Nucleus accumbens (tissue), 56 donors: ENCODE measurements around the gene URB1.
A peak's percentile ranks its signal among the peaks of the same experiment; 100 is the strongest.
"Not testable (repeated sequence)": the region's sequence is repeated elsewhere in the genome, so short reads cannot be mapped to it uniquely, and the experiment has no call there.

Experiments used
- DNase-seq, 56 donors: peaks; one replicate each; lab custom pipeline; 2025; lab: John Stamatoyannopoulos, UW

Gene URB1

DNA sequence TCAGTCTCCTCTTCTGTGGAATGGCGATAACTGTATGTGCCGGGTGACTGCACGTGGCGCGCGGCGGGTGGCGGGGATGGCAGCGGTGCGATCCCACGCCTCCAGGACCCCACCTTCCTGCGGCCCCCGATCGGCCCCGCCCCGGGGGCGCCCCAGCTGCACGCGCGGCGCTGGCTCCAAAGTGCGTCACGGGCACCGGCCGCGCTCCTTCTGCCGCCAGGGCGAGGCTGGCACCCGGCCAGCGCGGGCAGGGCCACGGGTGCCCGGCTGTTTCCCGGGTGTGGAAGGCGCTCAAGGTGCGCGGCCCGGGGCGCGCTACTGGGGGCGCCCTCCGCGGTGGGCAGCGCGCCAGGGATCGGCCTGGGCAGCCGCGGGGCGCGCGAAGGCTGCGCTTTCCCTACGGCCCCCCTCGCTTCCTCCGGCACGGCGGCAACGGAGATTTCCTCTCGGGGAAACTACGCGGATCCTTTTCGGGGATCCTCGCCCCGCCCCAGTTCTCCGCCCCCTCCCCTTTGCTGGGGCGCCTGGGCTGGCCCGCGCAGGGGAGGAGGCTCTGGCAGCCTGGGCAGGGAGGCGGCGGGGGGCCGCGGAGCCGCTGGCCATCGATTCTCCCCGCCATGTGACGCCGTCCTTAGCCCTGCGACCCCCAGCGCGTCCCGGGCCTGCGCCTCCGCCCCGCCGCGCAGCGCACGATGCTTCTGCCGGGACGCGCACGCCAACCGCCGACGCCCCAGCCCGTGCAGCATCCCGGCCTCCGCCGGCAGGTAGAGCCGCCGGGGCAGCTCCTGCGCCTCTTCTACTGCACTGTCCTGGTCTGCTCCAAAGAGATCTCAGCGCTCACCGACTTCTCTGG is 19.6 kb upstream of the URB1 start, which contains the start of gene EVA1C:
Gene EVA1C, plus strand, starts transcription at position 545 of the 853 bp plus-strand sequence. Its CDS starts 148 bp downstream, at position 693.
- DNase-seq = peak in 41 of 56 donors; percentile 34 to 82 (median 63)

DNA sequence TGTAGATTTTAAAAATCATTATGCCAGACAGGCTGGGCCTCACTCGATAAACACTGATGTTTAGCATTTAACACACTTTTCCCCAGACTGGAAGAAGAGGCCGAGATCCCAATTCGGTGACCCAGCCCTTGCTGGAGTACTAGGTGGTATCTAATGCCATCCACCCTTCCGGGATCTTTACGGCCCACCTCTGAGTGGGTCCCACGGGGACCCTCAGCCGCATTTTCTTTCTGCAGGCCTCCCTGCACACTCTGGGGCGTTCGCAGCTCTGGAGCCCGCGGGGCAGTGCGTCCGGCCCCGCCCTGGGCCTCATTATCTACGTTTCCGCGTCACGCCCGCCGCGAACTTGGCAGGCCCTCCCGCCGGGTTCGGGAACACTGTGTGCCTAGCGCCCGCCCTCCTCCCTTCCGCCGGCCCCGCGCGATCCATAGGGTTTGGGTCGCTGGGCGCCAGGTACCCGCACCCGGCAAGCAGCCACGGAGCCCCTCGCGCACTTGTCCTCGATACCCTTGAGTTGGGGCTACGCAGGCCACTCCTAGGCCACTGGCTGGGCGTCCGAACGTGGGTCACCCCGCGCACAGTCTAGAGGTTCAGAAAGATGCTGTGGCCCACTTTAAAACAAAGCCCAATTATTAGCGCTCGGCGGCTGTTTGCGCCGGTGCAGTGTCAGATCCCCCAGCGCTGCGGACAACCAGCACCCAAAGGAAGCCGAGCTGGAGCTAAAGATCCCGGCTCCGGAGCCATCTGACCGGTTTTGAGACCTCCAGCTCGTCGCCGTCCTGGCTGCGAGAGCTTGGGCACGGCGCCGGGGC is 18.7 kb upstream of the URB1 start:
- DNase-seq = peak in 54 of 56 donors; percentile 23 to 90 (median 70)

DNA sequence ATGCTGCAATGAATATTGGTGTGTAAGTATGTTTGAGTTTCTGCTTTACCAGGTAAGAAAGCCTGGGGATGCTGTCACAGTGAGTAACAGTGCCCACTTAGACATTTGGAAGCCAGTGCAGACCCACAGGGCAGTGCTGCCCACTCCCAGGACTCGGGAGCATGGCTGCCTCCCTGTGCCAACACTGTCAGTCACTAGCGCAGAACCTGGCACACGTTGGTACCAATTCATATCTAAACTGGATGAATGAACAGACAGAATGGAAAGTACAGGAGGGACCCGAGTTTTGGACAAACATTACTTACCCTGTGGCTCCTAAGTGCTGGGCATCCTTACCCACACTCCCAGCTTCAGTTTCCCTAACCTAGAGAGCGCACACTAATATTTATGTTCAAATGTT is 18.1 kb upstream of the URB1 start:
- DNase-seq = peak in 24 of 56 donors; percentile 6 to 51 (median 18)

DNA sequence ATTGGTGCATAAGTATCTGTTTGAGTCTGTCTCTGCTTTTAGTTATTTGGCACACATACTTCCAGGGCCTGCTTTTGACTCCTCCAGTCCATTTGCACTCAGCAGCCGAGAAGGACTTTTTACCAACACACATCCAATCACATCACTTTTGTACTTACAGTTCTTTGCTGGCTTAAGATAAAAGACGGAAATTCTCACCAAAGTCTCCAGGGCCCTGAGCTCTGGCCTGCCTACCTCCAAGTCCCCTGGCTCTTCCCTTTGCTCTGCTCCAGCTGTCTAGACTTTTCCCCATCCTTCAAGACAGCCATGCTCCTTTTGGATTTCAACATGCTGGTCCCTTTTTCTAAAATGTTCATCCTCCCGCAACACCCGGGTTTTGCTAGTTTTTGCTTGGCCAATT is 17.5 kb upstream of the URB1 start:
- no peak for DNase-seq

DNA sequence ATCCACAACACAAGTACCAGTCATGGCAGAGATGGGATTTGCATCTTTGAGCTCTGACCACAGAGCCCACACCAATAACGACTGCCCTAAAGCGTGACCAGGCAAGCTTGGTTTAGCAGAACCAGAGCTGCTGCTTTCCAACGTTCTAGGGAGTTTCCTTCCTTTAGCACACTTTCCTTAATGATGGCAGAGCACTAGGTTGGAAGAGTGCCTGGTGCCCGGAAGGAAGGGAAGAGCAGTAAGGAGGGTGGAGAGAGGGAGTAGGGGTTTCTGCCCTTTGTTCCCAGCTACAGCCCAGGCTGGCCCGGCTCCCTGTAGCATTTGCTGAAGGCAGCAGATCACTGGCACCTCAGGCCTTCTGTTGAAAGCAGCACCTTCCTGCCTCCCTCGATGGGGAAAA is 13.6 kb upstream of the URB1 start:
- no peak for DNase-seq

DNA sequence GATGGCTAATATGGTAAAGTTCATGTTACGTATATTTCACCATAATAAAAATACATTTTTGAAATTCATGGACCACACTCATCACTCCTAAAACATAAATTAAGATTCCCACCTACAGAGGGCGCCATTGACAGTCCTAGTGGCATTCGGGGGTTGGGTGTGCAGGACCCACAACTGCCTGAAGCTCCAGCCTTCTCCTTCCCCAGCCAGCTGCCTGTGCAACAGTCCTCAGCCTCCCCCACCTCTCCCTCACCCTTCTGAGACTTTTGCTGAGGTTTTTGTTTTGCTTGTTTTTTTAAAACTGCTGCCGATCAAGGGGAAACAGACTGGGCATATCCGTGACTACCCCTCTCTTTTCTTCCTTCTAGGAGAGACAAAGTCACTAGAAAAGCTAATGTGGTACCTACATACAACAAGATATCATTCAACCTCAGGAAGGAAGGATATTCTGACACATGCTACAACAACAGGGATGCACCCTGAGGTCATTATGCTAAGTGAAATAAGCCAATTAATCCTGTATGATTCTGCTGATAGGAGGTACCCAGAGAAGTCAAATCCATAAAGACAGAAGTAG is 10.5 kb upstream of the URB1 start:
- peak in 36 of 56 donors; percentile 8 to 72 (median 32) for DNase-seq

DNA sequence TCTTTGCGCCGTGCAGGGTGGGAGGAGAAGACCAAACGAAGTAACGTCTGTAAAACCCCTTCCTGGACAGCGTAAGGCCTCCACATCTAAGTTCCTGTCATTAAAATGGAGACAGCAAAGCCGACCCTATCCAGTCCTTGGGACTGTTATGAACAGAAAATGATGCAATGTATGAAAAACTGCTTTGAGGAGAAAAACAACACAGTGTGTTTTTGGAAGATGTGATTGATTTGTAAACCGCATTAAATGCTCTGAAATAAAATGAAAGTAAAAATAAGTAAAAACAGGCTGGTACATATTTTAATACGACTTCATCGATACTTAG is 827 bp upstream of the URB1 start:
- DNase-seq = no peak

DNA sequence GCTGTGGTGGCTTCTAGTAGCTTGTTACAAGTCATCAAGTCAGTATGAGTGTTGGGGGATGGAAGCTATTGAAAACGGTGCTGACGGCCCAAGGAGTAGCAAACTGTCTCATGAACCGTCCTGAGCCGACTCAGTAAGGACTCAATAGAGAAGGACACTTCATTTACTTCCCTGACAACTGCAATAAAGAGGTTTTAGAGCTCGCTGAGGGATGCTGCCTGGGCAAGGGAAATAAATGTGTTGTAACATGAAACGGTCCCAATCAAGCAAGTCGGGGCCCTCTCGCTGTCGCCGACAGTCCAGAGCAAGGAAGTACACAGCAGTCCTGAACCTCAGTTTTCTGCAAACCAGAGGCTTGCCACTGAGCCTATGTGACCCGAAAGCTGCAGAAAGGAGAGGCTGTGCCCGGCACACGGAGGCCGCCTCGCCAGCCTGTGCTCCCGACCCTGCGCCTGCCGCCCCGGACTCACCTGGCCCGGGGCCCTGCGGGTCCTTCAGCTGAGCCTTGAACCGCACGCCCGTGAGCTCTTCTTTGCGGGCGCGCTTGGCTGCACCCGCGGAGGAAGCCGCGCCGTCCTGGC is 423 bp downstream of the URB1 start:
- peak in 1 of 56 donors; percentile 33 for DNase-seq

DNA sequence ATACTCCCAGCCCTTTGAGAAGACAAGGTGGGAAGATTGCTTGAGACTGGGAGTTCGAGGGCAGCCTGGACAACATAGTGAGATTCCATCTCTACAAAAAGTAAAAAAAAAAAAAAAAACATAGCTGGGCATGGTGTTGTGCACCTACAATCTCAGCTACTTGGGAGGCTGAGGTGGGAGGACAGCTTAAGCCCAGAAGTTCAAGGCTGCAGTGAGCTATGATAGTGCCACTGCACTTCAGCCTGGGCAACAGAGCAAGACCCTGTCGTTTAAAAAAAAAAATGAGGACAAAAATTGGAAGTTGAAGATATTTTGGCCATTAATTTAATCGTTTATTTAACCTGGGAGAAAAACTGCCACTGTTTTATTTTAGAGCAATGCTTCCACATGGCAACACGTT is 1.1 kb downstream of the URB1 start:
- DNase-seq = no peak

DNA sequence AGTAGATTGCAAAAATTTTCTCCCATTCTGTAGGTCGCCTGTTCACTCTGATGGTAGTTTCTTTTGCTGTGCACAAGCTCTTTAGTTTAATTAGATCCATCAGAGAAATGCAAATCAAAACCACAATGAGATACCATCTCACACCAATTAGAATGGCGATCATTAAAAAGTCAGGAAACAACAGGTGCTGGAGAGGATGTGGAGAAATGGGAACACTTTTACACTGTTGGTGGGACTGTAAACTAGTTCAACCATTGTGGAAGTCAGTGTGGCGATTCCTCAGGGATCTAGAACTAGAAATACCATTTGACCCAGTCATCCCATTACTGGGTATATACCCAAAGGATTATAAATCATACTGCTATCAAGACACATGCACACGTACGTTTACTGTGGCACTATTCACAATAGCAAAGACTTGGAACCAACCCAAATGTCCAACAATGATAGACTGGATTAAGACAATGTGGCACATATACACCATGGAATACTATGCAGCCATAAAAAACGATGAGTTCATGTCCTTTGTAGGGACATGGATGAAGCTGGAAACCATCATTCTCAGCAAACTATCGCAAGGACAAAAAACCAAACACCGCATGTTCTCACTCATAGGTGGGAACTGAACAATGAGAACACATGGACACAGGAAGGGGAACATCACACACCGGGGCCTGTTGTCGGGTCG is 2.1 kb downstream of the URB1 start:
- DNase-seq = not testable (repeated sequence)

DNA sequence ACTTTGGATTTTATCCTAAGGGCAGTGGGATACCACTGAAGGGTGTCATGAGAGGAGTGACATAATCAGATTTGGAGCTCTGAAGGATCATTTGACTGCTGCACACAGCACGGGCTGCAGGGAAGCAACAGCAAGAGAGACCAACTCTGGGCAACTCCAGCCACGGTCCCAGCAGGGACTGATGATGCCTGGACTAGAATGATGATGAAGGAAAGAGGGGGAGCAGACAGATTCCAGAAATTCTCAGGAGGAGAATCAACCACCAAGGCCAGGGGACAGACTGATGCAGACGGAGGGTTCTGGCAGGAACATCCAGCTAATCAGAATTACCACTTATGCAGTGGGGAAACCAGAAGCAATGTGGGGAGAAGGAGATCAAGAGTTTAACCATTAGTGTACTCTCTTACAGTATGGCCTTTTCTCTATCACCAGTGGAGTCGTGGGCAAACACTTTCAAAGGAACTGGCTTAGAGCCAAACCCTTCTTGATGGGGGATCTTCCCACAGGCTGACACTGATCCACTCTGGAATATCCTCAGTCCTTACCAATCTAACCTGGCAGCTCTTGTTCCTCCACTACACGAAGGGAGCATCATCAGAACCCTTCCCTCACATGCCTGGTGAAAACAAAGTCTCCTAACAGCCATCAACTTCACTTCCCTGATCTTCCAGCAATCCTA is 3.3 kb downstream of the URB1 start:
- no peak for DNase-seq

DNA sequence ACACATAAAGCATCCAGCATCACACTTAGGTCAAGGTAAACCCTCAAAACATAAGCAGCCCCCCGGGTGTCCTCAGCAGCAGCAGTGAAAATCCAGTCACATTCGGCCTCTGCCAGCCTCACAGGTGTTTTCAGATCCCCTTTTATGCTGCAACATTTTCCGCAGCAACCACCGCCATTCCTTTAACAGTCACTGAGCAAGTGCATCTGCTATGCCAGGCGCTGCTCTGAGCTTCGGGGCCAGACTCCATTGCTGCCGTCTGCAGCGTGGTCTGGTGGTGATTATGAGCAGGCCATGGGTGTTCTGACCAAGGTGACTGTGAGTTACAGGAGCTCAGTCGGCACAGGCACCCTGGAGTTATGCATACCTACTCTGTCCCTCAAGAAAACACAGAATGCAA is 4.5 kb downstream of the URB1 start:
- DNase-seq = no peak

DNA sequence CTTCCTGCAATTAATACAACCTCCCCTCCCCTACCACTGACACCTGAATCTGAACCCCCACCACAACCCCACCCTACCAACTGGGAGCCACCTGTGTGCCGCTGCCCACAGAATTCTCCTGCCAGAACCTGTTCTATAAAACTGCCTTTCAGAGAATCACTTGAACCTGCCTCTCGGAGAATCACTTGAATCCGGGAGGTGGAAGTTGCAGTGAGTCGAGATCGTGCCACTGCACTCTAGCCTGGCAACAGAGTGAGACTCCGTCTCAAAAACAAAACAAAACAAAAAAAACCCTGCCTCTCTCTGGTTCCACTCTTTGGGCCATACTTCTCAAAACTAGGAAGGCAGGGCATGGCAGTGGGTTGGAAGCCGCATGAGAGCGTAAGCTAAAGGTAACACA is 5.7 kb downstream of the URB1 start:
- DNase-seq = no peak

DNA sequence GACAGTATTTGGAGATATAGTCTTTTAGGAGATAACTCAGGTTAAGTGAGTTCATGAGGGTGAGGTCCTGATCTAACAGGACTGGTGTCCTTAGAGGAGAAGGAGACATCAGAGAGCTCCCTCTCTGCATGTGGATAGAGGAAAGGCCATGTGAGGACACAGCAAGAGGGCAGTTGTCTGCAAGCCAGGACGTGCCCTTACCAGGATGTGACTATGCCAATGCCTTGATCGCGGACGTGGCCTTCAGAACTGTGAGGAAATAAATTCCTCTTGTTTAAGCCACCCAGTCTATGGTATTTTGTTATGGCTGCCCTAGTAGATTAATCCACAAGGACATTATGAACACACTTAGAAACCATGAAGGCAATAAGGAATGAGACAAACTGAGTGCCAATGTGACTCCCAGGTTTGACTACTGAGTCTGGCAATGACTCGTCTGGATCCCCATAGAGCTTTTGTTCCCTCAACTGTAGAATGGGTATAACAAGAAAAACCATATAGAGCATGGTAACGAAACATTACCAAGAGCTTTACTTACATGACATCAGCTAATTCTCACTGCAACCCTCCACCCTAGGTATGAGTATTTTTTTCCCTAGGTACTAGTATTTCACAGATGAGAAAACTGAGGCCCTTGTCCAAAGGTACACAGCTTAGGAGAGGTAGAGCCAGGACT is 6.5 kb downstream of the URB1 start:
- no peak for DNase-seq

DNA sequence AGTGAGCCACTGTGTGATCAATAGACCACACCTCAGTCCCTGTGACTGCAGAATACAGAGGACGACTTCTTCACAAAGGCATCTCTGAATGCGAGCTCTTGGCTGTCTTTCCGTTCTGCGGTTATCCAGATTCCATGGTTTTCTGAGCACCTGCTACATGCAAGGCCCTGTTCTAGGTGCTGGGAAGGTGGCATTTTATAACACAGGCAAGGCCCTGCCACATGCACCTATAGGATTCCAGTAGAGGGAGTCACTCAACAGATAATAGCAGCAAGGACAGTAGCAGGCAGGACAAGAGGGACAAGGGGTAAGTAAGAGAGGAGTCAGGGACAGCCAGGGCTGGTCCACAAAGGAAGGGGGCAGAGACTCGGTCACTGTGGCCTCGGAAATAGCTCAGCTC is 9.0 kb downstream of the URB1 start:
- DNase-seq = no peak

DNA sequence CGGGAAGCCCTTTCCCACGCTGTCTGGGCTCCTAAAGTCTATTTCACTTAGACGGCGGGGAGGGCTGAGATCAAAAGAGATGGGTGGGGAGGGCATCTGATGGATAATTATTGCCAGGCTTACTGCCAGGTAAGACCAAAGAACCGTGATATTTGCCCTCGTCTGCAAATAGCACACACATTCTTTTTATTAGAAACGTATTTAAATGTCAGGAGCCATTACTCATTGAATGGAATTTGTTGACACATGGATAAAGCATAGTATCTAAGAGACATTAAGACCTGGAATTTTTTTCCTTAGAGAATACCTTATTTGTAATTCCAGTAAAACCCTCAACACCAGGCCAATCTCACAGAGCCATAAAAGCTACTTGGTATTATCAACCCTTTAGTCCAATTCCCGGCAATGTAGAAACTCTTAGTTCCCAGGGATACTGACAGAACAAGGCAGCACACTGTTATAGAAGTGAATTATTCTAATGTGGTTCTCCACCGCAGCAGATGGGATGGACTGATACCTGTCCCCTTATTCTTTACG is 10.6 kb downstream of the URB1 start:
- no peak for DNase-seq

DNA sequence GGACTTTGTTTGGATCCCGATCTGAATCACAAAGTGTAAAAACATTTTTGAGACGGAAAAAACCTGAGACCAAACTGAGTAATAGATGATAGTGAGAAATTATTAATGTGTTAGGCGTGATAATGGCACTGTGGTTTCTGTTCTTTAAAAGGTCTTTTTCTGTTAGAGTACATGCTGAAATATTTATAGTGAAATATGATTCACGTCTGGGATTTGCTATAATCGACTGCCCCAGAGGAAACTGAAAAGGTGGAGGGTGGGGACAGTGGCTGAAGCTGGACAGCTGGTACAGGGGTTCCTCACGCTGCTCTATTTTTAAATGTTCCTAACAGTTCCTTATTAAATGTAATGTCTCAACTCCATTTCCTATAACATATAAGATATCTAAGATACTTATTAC is 11.2 kb downstream of the URB1 start:
- DNase-seq = no peak

DNA sequence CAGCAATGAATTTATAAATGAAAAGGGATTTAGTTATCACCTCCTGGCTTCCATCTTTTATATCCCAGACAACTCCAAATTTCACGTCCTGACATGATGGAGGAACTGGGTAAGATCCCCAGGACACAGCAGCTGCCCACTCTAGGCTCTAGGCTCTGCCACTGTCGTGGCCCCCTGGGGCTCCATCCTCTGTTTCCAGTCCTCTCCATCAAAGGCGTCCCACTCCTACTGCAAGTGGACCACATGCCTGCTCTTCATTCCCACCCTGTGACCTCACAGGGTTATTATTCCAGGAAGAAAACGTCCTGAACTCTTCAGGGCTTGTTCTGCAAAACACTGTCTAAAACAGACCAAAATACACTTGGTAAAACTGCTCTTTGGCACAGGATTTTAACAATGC is 11.9 kb downstream of the URB1 start:
- DNase-seq = no peak

DNA sequence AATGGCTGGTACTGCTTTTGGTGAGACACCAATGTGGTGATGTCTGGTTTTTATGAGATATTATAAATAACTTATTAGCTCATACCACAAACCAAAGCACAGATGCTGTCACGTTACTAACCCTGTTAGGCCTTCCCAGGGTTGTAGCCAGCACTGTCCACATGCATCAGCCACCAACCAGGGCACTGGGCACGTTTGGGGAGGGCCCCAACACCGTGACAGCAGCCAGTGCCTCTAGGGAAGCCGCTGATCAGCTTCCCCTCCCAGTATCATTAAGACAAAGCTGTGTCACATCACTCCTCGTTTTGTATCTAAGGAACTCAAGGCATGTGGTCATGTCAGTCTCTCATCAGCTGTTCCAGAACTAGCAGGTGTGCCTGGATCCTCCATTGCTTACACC is 13.9 kb downstream of the URB1 start:
- DNase-seq = no peak
